Measurements from ENCODE around the gene SLC38A5. TPM values are rescaled to one million over a fixed set of nuclear protein-coding genes. Genes with fewer than 3 reads are reported as not detected.

The SLC38A5 gene
- total RNA-seq, 1 experiment from 2014 or later = 54.6 TPM

- TF ChIP-seq POLR2A (IDR thresholded peaks at IDR 0.05; ENCODE audit: borderline replicate concordance, extremely low read depth, insufficient read depth, insufficient read length) = no peak
- TF ChIP-seq YY1 (IDR thresholded peaks at IDR 0.05; ENCODE audit: extremely low read depth, insufficient replicate concordance, low read depth, low read length) = no peak
- TF ChIP-seq ELF1 (IDR thresholded peaks at IDR 0.05; ENCODE audit: borderline replicate concordance, low read depth) = no peak
- TF ChIP-seq SIN3A (IDR thresholded peaks at IDR 0.05; ENCODE audit: low read depth) = no peak
- H3K27me3 ChIP-seq (ENCODE audit: insufficient read depth, low read length) = no peaks in the 10 kb centered on the region
- H3K36me3 ChIP-seq (ENCODE audit: control insufficient read depth in 1 of 2, insufficient read depth in 2 of 2, low read length in 2 of 2) = no peaks in the 10 kb centered on the region
- no peak overlapping the region for H3K4me2 ChIP-seq (ENCODE audit: low read length)
- H3K9me2 ChIP-seq (ENCODE audit: insufficient read depth) = no peaks in the 10 kb centered on the region
- H3K79me2 ChIP-seq (ENCODE audit: insufficient read depth, low read length) = no peaks in the 10 kb centered on the region
- no TSS peak for BruUV-seq (replicated peaks)
- H2AFZ ChIP-seq (ENCODE audit: low read depth, low read length, poor library complexity, severe bottlenecking) = no peak overlapping the region
- no peak overlapping the region for H3K4me3 ChIP-seq (replicated peaks in 1 of 2; ENCODE audit: low read depth in 1 of 2, low read length in 2 of 2)
- intact Hi-C loops (cut with micrococcal nuclease) = no loop called here
- RAD21 ChIA-PET (ENCODE audit: low non-redundant PET in 1 of 2, low total read pairs in 2 of 2, uncharacterized antibody in 2 of 2, unreplicated experiment in 2 of 2) = no interaction called here
- no peaks in the 10 kb centered on the region for H3K9me3 ChIP-seq (ENCODE audit: control insufficient read depth in 1 of 2, insufficient read depth in 1 of 2, low read depth in 1 of 2, low read length in 2 of 2)
- no peak overlapping the region for H3K9ac ChIP-seq (ENCODE audit: low read length)
- H4K20me1 ChIP-seq (ENCODE audit: insufficient read depth) = no peaks in the 10 kb centered on the region
- POLR2A ChIA-PET = no interaction called here
- CTCF ChIA-PET = no interaction called here
- DNase-seq (ENCODE audit: low read depth, low spot score) = no peak
- no peak for ATAC-seq
- H3K27ac ChIP-seq (ENCODE audit: low read depth, low read length) = no peak overlapping the region
- H3K4me1 ChIP-seq (ENCODE audit: control insufficient read depth in 1 of 2, insufficient read depth in 2 of 2, low read length in 2 of 2) = peaks cover 6 to 18% of the 10 kb centered on the region in 2 experiments; a peak in 3 of 4 replicates
These were observed 35.4 kb upstream of the SLC38A5 start for GRCh38 chrX:48505481-48505880.

DNA sequence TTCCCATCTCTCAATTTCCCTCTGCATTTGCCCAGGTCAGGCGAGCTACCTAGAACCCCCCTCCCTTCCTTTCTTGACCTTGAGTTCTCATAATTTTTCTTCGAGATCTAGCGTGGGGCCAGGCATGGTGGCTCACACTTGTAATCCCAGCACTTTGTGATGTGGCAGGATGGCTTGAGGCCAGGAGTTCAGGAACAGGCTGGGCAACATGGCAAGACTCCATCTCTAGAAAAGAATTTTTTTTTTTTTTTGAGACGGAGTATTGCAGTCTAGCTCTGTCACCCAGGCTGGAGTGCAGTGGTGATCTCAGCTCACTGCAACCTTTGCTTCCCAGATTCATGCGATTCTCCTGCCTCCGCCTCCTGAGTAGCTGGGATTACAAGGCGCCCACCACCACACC is 34.2 kb upstream of the SLC38A5 start:
- ChIA-PET CTCF (no interaction called here), POLR2A (no interaction called here), RAD21 (ENCODE audit: low non-redundant PET in 1 of 2, low total read pairs in 2 of 2, uncharacterized antibody in 2 of 2, unreplicated experiment in 2 of 2) (no interaction called here)
- H3K9me2 ChIP-seq (ENCODE audit: insufficient read depth) = no peaks in the 10 kb centered on the region
- H3K27ac ChIP-seq (ENCODE audit: low read depth, low read length) = no peak overlapping the region
- TF ChIP-seq JUND (IDR thresholded peaks at IDR 0.05) (no peak), ZBTB33 (IDR thresholded peaks at IDR 0.05; ENCODE audit: extremely low read depth, insufficient replicate concordance, low read length) (no peak)
- H3K4me2 ChIP-seq (ENCODE audit: low read length) = no peak overlapping the region
- H3K4me3 ChIP-seq (replicated peaks in 1 of 2; ENCODE audit: low read depth in 1 of 2, low read length in 2 of 2) = no peak overlapping the region
- H3K9ac ChIP-seq (ENCODE audit: low read length) = no peak overlapping the region
- no TSS peak for BruUV-seq (replicated peaks)
- H4K20me1 ChIP-seq (ENCODE audit: insufficient read depth) = no peaks in the 10 kb centered on the region
- no peaks in the 10 kb centered on the region for H3K79me2 ChIP-seq (ENCODE audit: insufficient read depth, low read length)
- DNase-seq (ENCODE audit: low read depth, low spot score) (no peak), ATAC-seq (no peak)
- intact Hi-C loops (cut with micrococcal nuclease) = no loop called here
- H2AFZ ChIP-seq (ENCODE audit: low read depth, low read length, poor library complexity, severe bottlenecking) = no peak overlapping the region
- no peaks in the 10 kb centered on the region for H3K36me3 ChIP-seq (ENCODE audit: control insufficient read depth in 1 of 2, insufficient read depth in 2 of 2, low read length in 2 of 2)
- H3K9me3 ChIP-seq (ENCODE audit: control insufficient read depth in 1 of 2, insufficient read depth in 1 of 2, low read depth in 1 of 2, low read length in 2 of 2) = no peaks in the 10 kb centered on the region
- no peaks in the 10 kb centered on the region for H3K27me3 ChIP-seq (ENCODE audit: insufficient read depth, low read length)
- H3K4me1 ChIP-seq (ENCODE audit: control insufficient read depth in 1 of 2, insufficient read depth in 2 of 2, low read length in 2 of 2) = peaks cover 0 to 12% of the 10 kb centered on the region in 2 experiments; a peak in 2 of 4 replicates
